Measurements from ENCODE around the gene SPEG.
"Not testable (repeated sequence)": the region's sequence is repeated elsewhere in the genome, so short reads cannot be mapped to it uniquely, and the experiment has no call there.

SPEG gene

DNA sequence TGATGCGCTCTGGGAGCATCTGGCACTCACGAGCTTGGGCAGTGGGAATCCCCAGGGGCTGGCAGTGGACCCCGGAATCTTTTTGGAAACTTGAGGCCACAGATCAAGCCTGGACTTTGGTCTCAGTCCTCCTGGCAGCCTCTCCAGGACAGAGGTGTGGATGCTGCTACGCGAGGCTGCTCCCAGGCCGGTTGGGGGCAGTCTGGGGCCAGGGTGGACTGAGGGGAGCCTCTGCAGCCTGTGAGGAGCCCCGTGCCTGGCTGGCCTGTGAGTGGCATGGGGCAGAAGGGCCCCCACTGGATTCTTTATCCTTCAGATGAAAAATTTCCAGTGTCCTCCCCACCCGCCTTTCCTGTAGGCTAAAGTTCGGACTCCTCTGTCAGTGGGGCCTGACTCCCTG, 29.2 kb upstream of the SPEG start:
- no peak for DNase-seq

DNA sequence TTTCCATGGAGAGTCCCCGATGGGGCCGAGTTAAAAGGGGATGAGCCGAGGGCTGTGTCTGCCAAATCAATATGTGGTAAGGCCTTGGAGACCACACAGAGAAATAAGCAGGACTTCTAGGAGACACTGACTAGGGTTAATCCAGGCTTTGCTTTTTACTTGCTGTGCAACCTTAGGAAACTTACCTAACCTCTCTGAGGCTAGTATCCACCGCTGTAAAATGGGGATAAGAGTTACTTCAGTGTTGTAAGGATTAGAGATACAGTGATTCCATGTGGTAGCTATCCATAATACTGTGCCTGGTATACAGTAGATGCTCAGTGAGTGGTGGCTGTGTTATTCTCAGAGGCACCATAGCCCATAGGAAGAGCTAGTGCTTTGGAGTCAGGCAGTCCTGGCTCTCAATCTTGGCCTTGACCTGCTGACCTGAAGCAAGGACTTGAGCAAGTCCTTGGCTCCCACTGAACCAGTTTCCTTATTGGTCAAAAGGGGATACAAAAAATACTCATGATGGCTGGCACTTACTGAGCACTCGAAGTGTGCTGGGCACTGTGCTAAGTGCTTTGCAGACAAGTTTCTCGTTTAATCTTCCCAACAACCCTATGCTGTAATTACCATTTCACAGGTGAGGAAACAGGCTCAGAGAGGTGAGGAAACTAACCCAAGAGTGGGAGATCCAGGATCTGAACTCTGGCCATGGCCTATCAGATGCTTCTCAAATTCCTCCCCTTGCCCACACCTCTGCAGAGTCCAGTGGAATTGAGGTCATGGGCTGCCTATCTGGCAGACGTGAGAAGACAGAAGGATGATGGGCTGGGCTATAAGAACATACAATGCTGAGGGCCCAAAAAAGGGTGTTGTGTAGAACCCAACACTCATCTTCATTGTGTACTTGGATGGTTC, 28.4 kb upstream of the SPEG start:
- DNase-seq = no peak

DNA sequence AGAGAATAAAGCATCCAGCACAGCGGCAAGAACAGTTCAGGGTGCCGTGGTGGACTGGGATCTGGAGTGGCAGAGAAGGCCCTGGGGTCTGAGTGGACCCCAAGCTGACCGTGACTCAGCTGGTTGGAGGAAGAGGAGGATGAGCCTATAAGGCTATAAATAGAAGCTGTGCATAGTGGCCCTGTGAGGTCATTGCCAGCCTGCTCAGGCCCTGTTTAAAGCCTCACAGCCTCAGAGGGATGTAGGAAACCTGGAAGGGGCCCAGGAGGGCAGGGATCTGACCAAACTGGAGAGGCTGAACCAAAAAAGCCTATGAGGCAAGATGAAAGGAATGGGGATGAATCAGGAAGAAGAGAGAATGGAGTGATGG, 27.8 kb upstream of the SPEG start:
- no peak for DNase-seq

DNA sequence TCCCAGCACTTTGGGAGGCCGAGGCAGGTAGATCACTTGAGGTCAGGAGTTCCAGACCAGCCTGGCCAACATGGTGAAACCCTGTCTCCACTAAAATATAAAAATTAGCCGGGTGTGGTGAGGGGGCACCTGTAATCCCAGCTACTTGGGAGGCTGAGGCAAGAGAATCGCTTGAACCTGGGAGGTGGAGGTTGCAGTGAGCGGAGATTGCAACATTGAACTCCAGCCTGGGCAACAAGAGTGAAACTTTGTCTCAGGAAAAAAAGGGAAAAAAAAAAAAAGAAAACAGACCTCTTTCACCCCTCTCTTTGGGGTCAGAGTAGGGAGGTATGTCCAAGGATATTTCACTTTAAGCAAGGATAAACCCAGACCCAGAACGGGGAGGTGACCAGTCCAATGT, 27.3 kb upstream of the SPEG start:
- not testable (repeated sequence) for DNase-seq

DNA sequence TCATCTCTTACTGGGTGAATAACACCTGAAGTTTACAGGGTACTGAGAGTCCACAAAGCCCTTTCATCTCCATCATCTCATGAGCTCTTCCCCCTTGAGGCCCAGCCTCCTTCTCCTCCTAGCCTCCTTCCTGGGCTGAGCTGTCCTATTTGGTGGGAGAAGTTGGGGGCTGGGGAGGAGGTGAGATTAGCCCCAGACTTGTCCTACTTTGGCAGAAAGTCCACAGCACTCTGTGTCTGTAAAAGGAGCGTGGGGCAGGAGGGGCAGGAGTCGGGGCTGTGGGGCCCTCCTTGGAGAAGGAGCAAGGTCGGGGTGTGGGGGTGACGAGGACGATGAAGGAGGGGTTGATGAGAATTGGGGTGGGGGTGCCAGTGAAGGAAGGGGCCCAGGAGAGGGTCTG, 26.4 kb upstream of the SPEG start:
- DNase-seq = no peak

DNA sequence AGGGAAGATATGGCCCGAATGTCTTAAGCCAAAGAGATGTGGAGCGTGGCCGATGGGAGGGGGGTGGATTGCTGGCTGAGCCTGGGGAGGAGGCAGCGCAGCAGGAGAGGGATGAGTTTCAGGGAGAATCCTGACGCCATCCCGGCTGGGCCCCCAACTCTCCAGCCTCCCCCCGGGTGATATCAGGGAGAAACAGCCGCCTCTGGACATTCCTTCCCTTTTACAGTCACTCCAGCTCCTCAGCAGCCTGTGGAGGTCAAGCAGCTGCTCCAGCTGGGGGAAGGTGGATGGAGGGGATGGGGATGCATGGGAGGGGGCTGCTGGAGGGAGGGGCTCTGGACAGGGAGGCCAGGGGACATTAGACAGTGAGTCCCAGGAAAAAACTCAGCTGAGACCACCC, 26.0 kb upstream of the SPEG start:
- DNase-seq = no peak

DNA sequence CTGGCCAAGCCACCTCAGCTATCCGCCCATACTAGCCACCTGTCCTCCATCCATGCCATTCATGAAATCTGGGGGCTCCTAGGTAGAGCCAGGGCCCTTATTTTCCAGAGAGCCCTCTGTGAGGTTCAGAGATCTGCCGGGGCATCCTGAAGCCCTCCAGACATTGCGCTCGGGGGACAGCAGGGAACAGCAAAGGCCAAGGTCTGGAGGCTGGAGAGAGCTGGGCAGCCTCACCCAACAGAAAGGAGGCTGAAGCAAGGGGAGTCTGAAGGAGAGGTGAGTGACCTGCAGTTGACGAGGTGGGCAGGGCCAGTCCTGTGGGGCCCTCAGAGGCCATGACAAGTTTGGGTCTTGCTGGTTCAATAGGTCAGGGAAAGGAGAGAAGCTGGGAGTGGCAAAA, 25.0 kb upstream of the SPEG start:
- DNase-seq = no peak

DNA sequence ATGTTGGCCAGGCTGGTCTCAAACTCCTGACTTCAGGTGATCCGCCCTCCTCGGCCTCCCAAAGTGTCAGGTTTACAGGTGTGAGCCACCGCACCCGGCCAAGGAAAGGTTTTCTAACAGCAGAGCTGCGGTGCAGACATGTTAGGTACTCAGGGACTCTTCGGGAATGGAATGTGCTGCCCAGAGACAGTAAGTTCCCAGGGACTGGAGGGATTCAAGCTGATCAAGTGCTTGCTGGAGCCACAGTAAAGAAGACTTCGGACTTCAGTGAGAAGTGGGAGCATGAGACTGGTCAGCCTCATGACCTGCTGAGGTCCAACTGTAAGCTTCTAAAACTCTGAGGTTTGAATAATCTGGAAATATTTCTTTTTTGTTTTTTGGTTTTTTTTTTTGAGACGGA, 24.3 kb upstream of the SPEG start:
- DNase-seq = no peak

DNA sequence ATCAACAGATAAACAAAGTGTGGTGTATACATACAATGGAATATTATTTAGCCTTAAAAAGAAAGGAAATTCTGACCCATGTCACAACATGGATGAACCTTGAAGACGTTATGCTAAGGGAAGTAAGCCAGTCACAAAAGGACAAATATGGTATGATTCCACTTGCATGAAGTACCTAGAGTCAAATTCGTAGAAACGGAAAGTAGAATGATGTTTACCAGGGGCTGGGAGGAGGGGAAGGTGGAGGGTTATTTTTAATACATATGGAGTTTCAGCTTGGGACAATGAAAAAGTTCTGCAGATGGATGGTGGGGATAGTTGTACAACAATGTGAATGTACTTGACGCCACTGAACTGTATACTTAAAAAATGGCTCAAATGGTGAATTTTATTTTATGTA, 19.8 kb upstream of the SPEG start:
- no peak for DNase-seq

DNA sequence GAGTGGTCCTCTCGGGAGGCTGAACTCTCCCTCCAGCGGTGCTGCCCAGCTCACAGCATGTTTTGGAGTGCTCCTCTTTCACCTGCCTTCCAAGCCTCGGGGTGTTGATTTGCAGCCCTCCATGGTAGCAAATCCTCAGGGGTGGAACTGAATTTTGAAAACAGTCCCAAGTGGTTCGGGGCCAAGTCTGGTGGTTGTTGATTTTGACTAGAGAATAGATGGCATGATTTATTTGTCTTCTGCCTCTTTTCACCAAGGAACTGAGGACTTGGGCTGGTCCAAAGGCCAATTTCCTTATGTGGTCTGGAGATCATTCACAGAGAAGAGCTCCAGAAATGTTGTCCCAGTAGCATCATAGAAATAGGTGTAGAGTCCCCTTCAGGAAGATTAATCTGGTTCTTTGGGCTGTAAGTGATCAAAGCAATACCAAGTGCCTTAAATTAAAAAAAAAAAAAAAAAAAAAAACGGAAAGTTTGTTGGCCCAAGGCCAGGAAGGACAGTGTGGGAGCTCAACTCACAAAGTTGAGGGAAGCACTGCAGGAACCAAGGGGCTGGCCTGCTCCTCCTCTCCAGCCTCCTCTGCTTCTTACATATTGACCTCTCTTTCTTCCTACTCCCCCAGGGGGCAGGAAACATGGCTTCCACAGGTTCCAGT, 18.9 kb upstream of the SPEG start:
- no peak for DNase-seq

DNA sequence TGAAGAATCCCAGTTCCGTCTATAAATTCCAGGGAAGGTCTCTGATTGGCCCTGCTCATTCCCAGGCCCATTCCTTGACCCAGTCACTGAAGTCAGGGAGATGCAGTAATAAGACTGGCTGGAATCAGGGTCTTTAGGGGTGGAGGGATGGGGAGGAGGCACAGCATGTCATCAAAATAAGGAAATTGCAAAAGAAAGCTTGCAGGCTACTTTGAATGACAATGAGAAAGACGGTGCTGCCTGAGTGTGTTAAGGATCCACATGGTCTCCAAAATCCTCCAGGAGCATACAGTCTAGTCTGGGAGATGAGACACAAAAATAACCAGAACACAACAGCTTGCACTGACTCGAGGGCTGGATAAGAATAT, 18.4 kb upstream of the SPEG start:
- no peak for DNase-seq

DNA sequence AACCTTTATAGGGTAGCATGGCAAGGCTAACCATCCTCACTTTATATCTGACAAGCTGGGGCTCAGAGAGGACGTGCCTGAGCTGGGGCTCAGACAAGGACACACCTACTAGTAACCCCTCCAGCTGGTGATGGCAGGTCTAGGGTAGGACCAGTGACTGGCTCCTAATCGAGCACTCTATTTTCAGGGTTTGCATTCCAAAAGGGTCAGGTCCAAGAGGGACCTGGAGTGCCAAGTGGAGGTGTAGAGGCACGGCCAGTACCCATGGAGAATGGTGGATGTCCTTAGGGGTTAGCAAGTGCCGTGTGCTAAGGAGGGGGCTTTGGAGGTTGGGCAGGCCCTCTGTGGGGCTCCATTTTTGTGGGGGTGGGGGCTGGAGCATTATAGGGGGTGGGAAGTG, 17.7 kb upstream of the SPEG start:
- no peak for DNase-seq

DNA sequence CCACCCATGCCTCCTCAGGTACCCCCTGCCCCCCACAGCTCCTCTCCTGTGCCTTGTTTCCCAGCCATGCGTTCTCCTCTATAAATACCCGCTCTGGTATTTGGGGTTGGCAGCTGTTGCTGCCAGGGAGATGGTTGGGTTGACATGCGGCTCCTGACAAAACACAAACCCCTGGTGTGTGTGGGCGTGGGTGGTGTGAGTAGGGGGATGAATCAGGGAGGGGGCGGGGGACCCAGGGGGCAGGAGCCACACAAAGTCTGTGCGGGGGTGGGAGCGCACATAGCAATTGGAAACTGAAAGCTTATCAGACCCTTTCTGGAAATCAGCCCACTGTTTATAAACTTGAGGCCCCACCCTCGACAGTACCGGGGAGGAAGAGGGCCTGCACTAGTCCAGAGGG, 17.3 kb upstream of the SPEG start:
- peak; percentile 7 for DNase-seq

DNA sequence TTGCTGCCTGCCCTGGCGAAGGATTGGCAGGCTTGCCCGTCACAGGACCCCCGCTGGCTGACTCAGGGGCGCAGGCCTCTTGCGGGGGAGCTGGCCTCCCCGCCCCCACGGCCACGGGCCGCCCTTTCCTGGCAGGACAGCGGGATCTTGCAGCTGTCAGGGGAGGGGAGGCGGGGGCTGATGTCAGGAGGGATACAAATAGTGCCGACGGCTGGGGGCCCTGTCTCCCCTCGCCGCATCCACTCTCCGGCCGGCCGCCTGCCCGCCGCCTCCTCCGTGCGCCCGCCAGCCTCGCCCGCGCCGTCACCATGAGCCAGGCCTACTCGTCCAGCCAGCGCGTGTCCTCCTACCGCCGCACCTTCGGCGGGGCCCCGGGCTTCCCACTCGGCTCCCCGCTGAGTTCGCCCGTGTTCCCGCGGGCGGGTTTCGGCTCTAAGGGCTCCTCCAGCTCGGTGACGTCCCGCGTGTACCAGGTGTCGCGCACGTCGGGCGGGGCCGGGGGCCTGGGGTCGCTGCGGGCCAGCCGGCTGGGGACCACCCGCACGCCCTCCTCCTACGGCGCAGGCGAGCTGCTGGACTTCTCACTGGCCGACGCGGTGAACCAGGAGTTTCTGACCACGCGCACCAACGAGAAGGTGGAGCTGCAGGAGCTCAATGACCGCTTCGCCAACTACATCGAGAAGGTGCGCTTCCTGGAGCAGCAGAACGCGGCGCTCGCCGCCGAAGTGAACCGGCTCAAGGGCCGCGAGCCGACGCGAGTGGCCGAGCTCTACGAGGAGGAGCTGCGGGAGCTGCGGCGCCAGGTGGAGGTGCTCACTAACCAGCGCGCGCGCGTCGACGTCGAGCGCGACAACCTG, 16.3 kb upstream of the SPEG start, which contains the start of gene DES:
Gene DES, plus strand, starts transcription at position 223 of the 857 bp plus-strand sequence. Its CDS starts 86 bp downstream, at position 309.
- no peak for DNase-seq

DNA sequence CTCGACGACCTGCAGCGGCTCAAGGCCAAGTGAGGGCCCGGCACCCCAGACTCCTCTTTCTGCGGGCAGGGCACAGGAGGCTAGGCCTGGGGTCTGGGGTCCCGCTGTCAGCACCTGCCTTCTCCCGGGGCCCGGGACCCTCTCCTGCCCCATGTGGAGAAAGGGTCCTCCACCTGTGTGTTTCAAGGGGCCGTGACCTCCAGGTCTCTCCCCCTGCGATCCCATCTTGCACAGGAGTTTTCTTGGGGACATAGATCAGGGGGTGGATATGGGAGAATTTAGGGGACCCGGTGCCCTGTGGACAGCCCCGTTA, 15.7 kb upstream of the SPEG start:
- no peak for DNase-seq

DNA sequence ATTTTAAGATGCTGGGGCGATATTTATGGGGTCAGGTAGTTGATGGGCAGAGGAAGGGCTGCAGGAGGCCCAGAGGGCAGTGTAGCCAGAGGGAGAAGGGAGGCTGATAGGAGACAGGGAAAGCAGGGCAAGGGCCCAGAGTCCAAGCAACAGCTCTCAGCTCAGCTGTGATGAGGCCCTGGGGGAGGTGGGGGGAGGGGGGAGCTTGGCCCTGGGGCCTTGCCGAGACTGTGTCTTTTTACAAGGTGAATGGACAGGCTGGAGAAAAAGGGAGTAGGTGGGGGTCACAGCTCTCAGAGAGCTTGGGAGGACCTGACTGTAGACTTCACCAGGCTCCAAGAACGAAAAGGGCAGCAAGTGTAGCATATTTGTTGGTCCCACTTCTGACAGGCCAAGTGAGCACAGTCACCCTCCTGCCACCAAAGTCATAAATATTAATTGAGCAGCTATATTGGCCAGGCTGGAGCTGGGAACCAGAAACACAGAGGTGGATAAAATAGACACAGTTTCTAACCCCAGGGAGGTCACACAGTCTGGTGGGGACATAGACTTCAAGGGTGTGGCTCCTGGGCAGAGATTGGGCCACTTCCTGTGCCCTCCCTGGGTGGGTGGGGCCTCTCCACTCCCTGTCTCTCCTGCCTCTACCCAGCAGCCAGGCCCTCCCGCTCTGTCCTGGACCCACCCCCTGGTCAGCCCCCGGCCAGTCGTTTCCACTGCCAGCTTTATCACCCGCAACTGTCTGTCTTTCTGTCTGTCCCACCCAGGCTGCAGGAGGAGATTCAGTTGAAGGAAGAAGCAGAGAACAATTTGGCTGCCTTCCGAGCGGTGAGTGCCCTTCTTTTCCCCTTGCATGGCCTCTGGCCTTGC, 15.1 kb upstream of the SPEG start:
- DNase-seq = no peak

DNA sequence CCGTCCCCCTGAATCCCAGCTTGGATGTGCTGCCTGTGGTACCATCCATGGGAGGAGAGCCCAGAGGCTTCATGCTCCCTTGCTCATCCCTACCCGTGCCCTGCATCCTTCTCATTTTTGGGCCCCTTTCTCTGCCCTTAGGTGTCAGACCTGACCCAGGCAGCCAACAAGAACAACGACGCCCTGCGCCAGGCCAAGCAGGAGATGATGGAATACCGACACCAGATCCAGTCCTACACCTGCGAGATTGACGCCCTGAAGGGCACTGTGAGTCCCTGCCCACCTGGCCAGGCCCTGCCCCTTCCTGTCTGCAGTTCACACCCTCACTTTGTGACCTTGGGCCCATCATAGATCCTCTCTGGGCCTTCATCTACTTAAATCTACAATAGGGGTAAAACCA, 14.0 kb upstream of the SPEG start:
- DNase-seq = no peak

DNA sequence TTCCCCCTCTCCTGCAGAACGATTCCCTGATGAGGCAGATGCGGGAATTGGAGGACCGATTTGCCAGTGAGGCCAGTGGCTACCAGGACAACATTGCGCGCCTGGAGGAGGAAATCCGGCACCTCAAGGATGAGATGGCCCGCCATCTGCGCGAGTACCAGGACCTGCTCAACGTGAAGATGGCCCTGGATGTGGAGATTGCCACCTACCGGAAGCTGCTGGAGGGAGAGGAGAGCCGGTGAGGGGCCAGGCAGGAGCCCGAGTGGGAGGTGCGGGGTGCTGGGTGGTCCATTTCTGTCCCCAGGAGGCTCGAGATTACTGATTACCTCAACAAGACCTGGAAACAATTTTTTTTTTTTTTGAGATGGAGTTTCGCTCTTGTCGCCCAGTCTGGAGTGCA, 13.3 kb upstream of the SPEG start:
- no peak for DNase-seq

DNA sequence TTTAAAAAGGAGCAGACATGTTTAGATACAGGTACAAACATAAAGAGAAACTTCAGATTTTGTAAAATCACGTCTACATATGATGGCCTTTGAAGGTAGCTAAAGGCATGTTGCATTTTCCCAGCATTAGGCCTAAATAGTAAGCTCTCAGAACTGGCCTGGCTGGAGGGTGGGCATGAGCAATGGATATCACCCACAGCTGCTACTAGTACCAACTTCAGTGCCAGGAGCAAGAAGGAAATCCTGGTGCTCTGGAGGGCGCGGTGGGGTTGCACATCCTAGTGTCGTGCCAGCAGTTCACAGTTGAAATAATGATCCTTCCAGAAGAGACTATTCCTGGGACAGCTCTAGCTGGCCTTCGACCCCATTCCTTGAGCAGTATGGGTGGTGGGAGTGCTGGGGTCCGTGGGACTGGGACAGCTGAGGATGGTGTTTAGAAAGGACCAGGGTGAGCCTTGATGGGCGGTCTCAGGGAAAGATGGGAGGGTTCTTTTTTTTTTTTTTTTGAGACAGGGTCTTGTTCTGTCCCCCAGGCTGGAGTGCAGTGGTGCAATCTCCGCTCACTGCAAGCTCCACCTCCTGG, 11.6 kb upstream of the SPEG start:
- DNase-seq = no peak

DNA sequence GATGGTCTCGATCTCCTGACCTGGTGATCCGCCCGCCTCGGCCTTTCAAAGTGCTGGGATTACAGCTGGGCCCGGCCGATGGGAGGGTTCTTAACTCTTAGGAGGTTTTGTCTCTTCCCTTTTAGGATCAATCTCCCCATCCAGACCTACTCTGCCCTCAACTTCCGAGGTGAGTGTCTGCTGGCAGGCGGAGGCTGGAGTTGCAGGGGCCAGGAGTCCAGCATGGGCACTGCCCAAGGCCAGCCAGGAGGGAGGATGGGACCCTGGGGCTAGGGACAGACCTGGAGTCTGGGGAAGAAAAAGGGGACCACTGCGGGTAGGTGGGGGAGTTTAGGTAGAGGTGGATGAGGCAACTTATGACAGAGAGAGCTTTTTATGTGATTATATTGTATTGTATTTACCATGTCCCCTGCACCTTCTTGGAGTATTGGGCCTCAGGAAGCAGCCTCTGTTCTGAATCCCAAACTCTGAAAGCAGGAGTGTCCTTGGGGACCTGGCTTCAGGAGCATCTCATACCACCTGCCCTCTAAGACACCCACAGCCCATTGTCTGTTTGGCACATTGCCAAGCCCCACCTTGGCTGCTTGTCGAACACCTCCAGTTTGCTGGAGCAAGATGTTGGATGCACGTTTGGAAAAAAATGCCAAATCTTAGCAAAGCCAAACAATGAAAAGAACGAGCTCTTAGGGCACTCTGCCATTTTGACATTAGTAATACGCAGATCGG, 10.8 kb upstream of the SPEG start:
- no peak for DNase-seq

DNA sequence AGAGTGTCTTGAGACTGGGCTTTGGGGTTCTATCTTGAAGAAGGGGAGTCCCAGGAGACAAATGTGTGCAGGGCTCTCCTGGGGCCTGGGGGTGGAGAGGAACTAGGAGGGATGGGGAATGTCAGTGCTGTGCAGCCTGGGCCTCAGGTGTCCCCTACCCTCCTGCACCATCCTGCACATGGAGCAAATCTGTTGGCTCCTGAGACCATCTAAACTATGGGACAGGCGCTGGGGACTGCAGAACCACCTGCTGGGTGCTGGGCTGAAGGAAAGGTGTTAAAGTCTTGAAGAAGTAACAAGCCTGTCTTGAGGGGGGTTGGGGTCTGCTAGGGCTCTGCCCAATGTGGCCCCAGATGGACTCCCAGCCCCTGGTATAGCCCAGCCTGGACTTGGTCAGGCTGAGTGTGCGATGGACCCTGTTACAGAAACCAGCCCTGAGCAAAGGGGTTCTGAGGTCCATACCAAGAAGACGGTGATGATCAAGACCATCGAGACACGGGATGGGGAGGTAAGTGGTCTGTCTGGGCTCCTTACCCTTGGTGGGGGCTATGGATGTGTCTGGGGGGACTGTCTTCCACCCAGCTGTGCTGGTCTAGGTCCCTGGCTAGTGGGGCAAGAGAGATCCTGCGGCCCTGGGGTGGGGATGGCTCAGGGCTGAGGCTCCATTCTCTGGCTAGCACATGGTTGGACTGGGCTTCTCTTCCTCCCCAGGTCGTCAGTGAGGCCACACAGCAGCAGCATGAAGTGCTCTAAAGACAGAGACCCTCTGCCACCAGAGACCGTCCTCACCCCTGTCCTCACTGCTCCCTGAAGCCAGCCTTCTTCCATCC, 9.2 kb upstream of the SPEG start:
- no peak for DNase-seq

All from stimulated activated naive CD4-positive, alpha-beta T cell treated with Interleukin-2 at 50 U/mL for 16 hours (primary cell).